Smooth muscle cell (in vitro differentiated cells): Measurements from ENCODE around the gene N4BP3. TPM values are rescaled to one million over a fixed set of nuclear protein-coding genes. Genes with fewer than 3 reads are reported as not detected.

Source experiments
- DNase-seq: peaks from one replicate; lab custom pipeline; 2025; ENCODE audit not compliant: unreplicated experiment; lab: John Stamatoyannopoulos, UW
- H2AFZ ChIP-seq: fragments of 200-600 bp; sonication (generic); 2 replicates; pipeline ENCODE4 v1.6.0; 2016; ENCODE audit warnings: antibody characterized with exemption, low read depth, mild to moderate bottlenecking
- H3F3A ChIP-seq: fragments of 200-600 bp; sonication (generic); 2 replicates; pipeline ENCODE4 v1.6.0; 2017; ENCODE audit warnings: antibody characterized with exemption, low read depth
- H3K27ac ChIP-seq: fragments of 200-600 bp; sonication (generic); 2 replicates; pipeline ENCODE4 v1.5.1; 2016; ENCODE audit warnings: low read depth, mild to moderate bottlenecking
- H3K27me3 ChIP-seq: fragments of 200-600 bp; sonication (generic); 2 replicates; pipeline ENCODE4 v1.6.1; 2016; ENCODE audit warnings: low read depth, mild to moderate bottlenecking
- H3K36me3 ChIP-seq: fragments of 200-600 bp; sonication (generic); 2 replicates; pipeline ENCODE4 v1.5.1; 2016; ENCODE audit warnings: low read depth
- H3K4me1 ChIP-seq: fragments of 200-600 bp; sonication (generic); 2 replicates; pipeline ENCODE4 v1.5.1; 2016; ENCODE audit warnings: low read depth
- H3K4me2 ChIP-seq: fragments of 200-600 bp; sonication (generic); 2 replicates; pipeline ENCODE4 v1.6.0; 2016; ENCODE audit warnings: mild to moderate bottlenecking
- H3K4me3 ChIP-seq: fragments of 200-600 bp; sonication (generic); 2 replicates; pipeline ENCODE4 v1.5.1; 2016; ENCODE audit warnings: mild to moderate bottlenecking
- H3K79me2 ChIP-seq: fragments of 200-600 bp; sonication (generic); 2 replicates; pipeline ENCODE4 v1.6.0; 2016; ENCODE audit warnings: low read depth, mild to moderate bottlenecking
- H3K9ac ChIP-seq: fragments of 200-600 bp; sonication (generic); 2 replicates; pipeline ENCODE4 v1.6.0; 2016; ENCODE audit warnings: low read depth
- H3K9me3 ChIP-seq: fragments of 200-600 bp; sonication (generic); replicated peaks from 2 replicates; pipeline ENCODE4 v1.5.1; 2016; ENCODE audit warnings: low read depth
- H4K20me1 ChIP-seq: fragments of 200-600 bp; sonication (generic); 2 replicates; pipeline ENCODE4 v1.6.0; 2016; ENCODE audit warnings: low read depth
- CTCF ChIP-seq: fragments of 200-600 bp; sonication (generic); IDR thresholded peaks from 2 replicates; pipeline ENCODE4 v1.5.1; 2017; ENCODE audit warnings: borderline replicate concordance, mild to moderate bottlenecking, antibody characterized with exemption; ENCODE audit not compliant: insufficient read depth, poor library complexity, severe bottlenecking
- WGBS: methylation state at CpG from one replicate; pipeline ENCODE4 v1.1.7; 2016; ENCODE audit warnings: low lambda C conversion rate; 5-methylcytosine and 5-hydroxymethylcytosine counted together
- polyA plus RNA-seq: library from polyadenylated mRNA; unstranded; fragments of >200 nt; fragmentation: Nextera tagmentation; extraction: Ambion mirVana; gene quantifications from 2 replicates; pipeline ENCODE4 v1.2.1, GENCODE V29; 2016
- total RNA-seq: library from RNA; depleted of rRNA; stranded (reverse); fragments of >200 nt; gene quantifications from 2 replicates; pipeline ENCODE4 v1.2.3, GENCODE V29; 2014

The N4BP3 gene
- total and polyA plus RNA-seq, 2 experiments from 2014 or later: 0.39 to 1.3 TPM

GRCh38 chr5:178080618-178081410, 32.5 kb upstream of the N4BP3 start:
- Histone ChIP-seq H3K36me3 (no peaks in the 10 kb centered on the region), H3K4me1 (no peaks in the 10 kb centered on the region), H3K27me3 (no peaks in the 10 kb centered on the region), H3K9ac (no peak overlapping the region), H3K4me3 (no peak overlapping the region), H3K27ac (no peak overlapping the region), H3K79me2 (no peaks in the 10 kb centered on the region), H3K9me3 (no peaks in the 10 kb centered on the region), H3K4me2 (no peak overlapping the region), H4K20me1 (no peaks in the 10 kb centered on the region), H2AFZ (no peak overlapping the region), H3F3A (no peaks in the 10 kb centered on the region)
- TF ChIP-seq CTCF: no peak
- WGBS: 75% methylated on average over 9 of the region's 9 CpGs
- no peak for DNase-seq

DNA sequence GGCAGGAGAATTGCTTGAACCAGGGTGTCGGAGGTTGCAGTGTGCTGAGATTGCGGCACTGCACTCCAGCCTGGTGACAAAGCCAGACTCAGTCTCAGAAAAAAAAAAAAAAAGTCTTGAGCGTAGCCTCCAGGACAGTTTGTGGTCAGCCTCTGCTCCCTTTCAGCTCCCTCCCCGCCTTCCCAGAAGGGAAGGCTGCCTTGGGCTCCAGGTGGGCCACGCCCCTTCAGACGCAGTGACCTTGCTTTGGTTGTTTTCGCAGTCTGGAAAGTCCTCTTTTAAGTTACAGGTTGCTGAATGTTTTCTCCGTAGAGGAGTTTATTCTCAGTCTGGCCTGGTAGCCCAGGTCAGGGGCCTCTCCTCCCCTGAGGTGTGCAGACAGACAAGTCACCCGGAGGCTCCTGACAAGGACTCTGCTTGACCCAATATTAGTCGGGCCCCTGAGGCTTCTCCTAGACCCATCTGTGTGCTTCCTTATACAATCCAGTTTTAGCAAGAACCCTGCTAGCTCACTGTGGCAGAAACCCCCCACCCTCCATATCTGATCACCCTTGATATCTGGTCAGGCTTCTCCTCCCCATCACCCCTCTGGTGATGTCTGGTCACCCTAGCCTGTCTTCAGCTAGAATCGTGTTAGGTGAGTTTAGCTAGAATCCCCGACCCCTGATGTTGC, 31.6 kb upstream of the N4BP3 start:
- Histone ChIP-seq H2AFZ (no peak overlapping the region), H3K4me3 (no peak overlapping the region), H3K27me3 (no peaks in the 10 kb centered on the region), H3K79me2 (no peaks in the 10 kb centered on the region), H3K9me3 (no peaks in the 10 kb centered on the region), H3F3A (no peaks in the 10 kb centered on the region), H4K20me1 (no peaks in the 10 kb centered on the region), H3K9ac (no peak overlapping the region), H3K27ac (no peak overlapping the region), H3K4me1 (no peaks in the 10 kb centered on the region), H3K36me3 (no peaks in the 10 kb centered on the region), H3K4me2 (no peak overlapping the region)
- TF ChIP-seq CTCF: no peak
- 56% methylated on average over 12 of the region's 12 CpGs for WGBS
- DNase-seq: no peak

- H3K4me2 ChIP-seq: no peak overlapping the region
- H3K4me1 ChIP-seq: no peaks in the 10 kb centered on the region
- H2AFZ ChIP-seq: no peak overlapping the region
- no peaks in the 10 kb centered on the region for H4K20me1 ChIP-seq
- WGBS: 62% methylated on average over 6 of the region's 6 CpGs
- no peak overlapping the region for H3K4me3 ChIP-seq
- DNase-seq: no peak
- H3K79me2 ChIP-seq: no peaks in the 10 kb centered on the region
- no peak overlapping the region for H3K27ac ChIP-seq
- no peaks in the 10 kb centered on the region for H3F3A ChIP-seq
- no peaks in the 10 kb centered on the region for H3K9me3 ChIP-seq
- no peak for TF ChIP-seq CTCF
- H3K27me3 ChIP-seq: no peaks in the 10 kb centered on the region
- no peak overlapping the region for H3K9ac ChIP-seq
- no peaks in the 10 kb centered on the region for H3K36me3 ChIP-seq
Observed at GRCh38 chr5:178083922-178084321, 29.4 kb upstream of the N4BP3 start.

DNA sequence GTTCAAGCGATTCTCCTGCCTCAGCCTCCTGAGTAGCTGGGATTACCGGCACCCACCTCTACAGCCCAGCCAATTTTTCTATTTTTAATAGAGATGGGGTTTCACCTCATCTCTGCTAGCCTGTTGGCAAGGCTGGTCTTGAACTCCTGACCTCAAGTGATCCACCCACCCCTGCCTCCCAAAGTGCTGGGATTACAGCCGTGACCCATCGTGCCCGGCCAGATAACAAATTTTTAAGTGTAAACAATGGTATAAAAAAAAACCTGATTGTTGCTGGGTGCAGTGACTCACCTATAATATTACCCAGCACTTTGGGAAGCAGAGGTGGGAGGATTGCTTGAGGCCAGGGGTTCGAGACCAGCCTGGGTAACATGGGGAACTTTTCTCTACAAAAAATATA, 28.0 kb upstream of the N4BP3 start:
- 80% methylated on average over 6 of the region's 6 CpGs for WGBS
- no peak overlapping the region for H3K4me3 ChIP-seq
- no peaks in the 10 kb centered on the region for H3F3A ChIP-seq
- no peaks in the 10 kb centered on the region for H3K27me3 ChIP-seq
- no peaks in the 10 kb centered on the region for H3K79me2 ChIP-seq
- H3K4me1 ChIP-seq: no peaks in the 10 kb centered on the region
- no peaks in the 10 kb centered on the region for H3K36me3 ChIP-seq
- H4K20me1 ChIP-seq: no peaks in the 10 kb centered on the region
- no peak overlapping the region for H2AFZ ChIP-seq
- DNase-seq: no peak
- H3K9me3 ChIP-seq: no peaks in the 10 kb centered on the region
- no peak for TF ChIP-seq CTCF
- H3K27ac ChIP-seq: no peak overlapping the region
- no peak overlapping the region for H3K9ac ChIP-seq
- H3K4me2 ChIP-seq: no peak overlapping the region
